ENCODE measurements around the gene PAPPA2.

Gene PAPPA2

DNA sequence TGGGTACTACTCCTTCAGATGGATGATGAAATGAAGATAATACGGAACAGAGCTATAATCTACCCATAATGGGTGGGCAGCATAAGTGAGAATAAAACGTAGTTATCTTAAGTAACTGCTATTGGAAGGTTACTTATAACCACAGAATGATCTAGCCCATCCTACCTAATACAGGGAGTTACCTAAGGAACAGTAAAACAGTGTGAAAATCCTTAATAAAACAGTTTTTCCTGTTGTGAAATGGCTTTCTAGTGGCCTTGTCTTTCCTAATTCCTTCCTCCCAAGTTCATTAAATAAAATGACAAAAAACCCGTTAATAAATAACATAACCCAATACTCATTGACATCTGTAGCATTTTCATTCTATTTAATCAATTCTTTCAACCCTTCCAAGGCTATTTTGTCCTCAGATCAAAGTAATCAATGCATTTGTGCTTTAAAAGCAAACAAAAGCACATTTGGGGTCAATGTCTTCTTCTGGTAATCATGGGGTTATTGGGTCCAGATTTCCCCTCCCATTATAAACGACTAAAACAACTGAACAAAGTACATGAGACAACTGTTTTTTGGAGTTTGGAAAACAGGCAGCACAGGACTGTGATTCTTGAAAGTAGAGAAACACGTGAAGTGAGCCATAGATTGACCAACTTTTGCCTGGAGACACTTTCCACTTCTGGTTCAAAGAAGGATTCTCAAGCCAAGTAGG, 42.0 kb downstream of the PAPPA2 start:
- no peak for DNase-seq

DNA sequence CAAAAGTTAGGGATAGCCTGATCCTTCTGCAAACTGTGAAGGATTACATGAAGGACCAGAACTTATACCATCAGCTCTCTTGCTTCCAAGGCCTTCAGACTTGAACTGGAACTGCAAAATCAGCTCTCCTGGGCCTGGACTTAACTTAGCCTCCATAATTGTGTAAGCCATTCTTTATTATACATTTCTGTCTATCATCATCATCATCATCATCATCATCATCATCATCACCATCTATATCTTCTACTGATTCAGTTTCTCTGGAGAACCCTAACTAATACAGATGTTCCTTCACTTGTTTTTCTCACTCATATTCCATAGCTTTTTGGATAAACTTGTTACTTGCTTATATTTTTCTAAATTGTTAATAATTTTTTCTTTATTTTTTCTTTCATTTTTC, 50.0 kb downstream of the PAPPA2 start:
- DNase-seq = no peak

DNA sequence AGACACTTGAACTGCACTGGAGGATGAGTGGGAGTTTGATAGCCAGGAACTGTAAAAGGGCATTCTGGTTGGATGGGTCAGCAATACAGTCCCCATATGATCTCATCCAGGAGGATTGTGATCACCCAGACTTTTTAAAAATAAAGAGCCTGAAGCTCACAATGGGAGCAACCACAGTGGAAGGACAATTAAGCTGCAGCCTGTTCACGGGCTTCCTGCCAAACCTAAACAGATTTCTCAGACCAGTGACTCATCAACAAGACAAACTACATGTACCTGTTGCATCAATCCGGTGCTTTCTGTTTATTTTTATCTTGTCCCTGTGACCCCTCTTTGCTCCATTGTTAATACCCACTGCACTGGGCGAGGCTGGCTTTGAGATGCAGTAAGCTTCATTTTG, 52.3 kb downstream of the PAPPA2 start:
- DNase-seq = no peak

DNA sequence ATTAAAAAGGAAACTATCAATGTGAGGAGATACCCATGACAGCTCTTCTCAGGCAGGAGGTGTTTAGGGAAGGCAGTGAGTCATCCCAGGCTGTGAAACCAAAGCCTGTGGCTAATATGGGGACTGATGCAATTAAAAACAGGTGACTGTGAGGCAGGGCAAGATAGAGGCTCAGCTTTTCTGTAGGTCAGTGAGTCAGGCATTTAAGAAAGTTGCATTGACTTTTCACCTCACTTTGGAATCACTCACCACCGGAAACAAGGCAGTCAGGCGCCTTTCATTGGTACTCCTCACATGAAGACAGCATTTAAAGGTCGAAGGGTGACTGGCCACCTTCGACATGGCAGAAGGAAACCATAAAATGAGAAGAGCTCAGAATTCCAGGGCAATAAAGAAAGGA, 54.5 kb downstream of the PAPPA2 start:
- no peak for DNase-seq

DNA sequence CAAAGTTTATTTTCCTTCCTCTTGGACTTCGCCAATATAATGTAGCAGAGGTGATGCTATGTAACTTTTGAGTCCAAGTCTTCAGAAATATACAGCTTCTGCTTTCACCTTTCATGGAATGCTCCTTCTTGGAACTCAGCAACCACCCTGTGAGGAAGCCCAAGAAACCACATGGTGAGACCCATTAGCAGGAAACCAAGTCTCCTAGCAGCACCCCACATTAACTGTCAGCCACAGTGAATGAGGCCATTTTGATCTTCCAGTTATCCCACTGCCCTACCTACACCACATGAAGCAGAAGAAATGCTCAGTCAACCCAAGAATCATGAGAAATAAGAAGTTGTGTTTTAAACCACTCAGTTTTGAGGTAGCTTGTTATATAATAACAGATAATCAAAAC, 58.2 kb downstream of the PAPPA2 start:
- DNase-seq = no peak

DNA sequence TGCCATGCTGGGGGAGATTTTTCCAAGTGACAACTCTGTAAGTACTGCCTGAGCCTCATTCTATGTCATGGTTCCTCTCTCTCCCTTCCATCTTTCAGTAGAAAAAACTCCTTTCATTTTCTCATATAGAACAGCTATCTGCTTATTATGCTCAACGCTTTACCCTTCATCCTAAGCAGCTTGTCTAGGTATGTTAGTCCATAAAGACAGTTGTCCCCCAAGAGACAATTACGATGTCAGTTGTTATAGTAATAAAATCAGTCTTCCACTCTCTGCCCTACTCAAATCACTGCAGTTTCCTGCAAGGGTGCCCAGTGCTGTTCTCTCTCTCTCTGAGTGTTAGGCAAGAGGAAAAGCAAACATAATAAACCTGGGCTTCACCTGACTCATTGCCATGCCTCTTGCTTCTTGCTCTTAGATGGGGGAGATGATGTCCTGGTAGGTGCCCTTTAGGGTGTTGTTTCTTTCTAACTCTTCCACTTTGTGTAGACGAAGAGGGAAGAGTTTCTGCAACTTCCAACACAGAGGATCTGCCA, 59.4 kb downstream of the PAPPA2 start:
- no peak for DNase-seq

DNA sequence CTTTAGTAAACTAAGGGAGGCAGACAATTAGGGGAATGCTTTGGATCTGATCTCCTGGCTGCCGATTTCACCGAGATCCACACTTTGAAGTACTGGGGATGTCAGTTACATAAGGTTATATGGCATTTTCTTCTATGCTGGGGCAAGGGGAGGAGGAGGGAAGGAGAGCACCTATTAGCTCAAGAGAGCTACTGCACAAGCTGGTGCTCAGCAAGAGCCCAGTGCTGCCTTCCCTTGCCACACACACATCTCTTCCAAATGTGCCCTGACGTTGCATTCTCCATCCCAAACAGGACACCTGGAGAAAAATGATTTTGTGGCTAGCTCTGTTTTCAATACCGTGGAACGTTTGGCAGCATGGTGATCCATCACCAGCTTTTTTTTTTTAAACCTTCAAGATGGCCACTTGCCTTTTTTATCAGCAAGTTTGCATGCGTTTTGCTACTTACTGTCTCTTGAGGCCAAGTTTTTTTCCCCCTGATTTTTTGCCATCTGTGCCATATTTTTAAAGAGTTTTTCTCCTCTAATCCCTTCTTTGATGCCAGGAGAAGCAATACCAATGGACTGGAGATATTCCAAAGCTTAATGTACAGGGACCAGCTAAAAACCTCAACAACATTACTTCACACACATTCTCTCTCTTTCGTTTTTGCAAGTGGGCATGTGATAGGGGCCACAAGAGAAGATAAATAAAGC, 66.6 kb downstream of the PAPPA2 start:
- no peak for DNase-seq

DNA sequence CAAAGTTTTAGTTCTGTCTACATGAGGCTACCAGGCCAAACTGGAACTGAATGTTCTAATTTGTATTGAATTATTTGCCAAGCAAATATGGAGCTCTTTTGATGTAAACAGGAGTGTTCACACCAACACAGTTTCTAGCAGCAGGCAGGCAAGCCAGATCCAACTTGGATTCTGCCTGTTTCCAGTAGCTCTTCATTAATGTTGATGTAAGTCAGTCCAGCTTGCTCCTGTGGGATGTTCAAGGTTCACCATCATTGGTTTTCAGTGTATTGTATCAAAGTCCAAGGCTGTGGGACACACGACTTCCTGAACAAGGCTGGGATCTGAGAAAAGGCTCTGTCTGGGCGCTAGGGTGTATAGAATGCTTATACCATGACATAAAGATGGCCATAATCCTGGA, 68.1 kb downstream of the PAPPA2 start:
- no peak for DNase-seq

DNA sequence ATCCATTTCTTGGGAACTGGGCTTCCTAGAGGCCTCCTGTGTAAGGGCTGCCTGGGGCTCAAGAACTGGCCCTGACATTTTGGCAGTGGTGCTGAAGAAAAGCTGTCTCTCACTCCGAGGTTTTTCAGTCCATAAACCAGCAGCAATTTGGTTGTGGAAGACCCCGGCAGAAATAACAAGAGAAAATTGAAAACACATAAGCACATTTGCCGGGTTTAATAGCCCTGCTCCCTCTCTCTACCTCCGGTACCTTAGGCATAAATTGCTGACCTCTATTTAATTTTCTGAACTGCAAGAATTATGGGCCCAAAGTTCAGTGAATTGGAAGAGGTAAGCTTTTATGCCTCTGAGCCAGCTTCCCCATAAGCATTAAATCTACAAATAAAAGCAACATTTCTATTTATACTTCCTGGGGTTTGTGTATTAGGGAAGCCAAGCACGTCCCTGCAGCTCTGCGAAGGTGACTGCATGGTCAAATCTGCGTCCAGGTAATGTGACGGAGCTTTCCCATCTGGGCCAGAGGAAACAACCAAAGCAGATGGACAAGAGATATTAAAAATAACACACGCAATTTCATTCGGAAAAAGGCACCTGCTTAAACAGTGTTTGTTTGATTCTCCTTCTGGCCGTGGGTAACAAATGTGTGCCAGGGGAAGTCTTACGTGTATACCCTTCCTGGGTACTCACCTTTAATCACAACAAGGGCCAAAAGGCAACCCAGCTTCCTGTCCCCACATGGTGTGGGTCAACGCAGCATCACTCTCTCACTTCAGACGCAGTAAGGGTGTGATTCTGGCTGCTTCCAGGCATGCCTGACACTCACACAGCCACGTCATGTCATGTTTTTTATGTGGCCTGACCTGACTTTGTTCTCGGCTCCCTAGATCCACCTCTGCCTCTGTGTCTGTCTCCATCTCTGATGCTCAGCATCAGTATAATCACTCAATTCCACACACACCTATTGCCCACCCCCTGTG, 69.2 kb downstream of the PAPPA2 start:
- DNase-seq = no peak

DNA sequence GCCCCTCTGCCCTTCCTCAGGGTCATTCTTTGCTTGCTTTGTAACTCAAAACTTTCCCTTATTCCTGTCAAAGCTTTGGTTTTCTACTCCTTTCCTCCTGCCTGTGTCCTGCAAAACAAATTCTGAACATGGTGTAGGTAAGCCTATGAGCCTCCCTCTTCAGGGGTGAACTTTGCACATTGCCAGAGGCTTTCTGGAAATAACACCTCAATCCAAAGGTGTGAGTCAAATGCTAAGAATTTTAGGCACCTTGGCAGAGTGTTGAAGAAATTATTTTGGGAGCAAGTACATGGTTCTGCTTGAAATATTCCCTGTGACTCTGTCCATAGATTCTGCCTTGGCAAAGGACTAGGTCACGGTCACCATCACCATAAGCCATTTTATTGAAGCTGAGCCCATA, 70.0 kb downstream of the PAPPA2 start:
- DNase-seq = no peak

DNA sequence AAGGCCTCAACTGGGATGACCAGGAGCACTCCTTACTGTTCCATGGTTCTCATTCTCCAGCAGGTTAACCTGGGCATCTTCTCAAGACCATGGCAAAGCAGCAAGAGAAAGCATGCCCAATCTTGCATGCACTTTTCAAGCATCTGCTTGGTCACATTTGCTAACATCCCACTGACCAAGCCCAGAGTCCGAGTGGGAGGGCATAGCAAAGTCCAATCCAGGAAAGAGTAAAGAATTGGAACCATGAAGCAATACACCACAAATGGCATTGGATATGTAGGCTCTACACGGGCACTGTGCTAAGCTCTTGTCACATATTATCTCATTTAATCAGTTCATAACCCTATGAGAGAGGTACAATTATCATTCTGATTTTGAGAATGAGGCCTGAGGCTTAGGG, 73.6 kb downstream of the PAPPA2 start:
- no peak for DNase-seq

DNA sequence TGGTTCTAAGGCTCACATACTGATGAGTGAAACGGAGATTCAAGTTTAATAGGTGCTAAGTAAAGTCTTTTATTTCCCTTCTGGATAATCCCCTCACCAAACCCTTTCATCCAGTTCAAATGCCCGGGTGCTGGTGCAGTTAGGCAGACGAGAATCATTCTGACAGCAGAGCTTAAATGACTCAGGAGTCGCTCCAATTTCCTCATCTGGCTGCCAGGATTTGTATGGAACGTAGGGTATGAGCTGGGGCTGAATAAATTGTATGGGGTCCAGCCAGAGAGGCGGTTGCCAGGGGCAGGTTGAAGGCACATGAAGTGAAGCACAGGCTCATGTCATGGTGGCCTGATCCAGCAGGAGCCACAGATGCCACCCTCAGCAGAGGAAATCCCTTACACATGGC, 76.0 kb downstream of the PAPPA2 start:
- no peak for DNase-seq

DNA sequence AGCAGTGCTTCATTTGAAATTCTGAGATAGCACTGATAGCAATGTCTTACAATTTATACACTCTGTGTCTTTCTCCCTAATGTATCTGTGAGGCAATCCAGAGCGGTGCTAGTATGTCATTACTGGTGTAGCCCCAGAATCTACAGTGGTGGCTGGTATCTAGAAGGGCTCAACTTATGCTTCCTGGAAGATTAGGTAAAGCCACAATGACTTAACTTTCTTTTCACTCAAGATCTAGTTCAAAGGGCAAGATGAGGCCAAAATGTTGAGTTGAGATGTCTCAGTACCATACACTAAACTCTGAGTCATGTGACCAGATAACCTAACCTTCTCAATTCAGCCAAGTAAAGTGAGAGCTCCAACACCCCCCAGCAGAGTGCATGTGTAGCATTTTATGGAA, 77.5 kb downstream of the PAPPA2 start:
- DNase-seq = no peak

DNA sequence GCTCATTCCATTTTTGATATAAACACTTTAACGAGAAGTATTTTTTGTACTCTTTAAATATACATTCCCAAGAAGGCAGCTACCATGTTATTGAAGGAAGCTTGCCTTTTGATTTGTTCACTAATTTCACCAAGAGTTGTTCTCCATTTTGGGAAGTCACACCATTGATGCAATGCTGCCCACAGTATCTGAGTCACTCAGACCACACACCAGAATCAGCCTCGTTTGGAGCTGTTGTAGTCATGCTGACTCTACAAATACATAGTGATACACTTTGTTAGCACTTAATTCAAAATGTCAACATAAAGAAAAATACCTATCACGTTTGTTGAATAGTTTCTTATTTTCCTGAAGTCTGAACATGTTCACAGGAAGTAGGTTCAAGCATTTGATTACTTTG, 78.7 kb downstream of the PAPPA2 start:
- no peak for DNase-seq

DNA sequence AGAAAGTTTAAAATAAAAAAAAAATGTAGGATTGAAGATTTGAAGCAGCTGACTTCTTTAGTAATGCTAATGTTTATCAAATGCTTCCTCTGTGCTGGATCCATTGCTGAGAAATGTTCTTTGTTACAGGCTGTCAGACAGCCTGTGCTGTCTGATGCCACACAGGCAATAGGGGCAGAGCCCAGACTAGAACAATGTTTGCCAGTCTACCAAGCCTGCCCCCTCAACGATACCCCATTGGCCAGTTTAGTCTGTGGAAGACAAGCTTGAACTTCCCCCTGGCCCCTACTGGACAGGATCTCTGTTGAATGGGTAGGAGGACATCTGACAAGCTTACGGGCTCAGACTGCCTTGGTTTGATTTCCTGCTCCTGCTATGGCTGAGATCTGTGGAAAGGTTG, 79.4 kb downstream of the PAPPA2 start:
- DNase-seq = no peak

DNA sequence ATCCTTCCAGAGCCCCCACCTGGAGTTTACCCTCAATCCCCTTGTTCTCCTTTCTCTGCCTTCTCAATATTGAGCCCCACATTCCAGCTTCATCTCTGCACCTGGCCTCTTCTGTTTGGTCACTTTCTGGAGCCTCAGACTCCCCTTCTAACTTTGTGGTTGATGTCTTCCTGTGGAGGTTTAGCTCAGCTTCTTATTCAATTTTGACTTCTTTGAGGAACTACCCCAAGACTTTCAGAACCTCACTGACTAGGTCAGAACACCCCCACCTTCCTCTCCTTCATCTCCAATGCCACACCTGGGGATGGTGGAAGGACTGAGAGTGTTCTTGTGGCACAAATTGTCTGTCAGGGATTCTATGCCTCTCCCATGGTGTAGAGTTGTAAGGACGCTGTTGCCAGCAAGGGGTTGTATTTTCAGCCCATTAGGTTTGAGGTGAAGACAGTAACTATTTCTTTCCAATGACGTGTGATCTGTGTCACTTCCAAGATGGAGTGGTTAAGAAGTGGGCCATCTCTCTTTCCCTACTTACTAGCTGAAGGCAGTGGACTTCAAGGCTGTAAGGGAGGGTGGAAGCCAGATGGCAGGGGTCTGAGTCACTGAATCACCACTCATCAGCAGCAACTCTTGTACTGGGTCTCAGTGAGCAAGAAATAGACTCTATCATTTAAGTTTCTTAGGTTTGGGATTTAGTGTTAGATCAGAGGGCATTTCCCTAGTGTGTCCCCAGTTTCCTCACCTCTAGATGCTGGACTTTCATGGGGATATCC, 80.6 kb downstream of the PAPPA2 start:
- no peak for DNase-seq

DNA sequence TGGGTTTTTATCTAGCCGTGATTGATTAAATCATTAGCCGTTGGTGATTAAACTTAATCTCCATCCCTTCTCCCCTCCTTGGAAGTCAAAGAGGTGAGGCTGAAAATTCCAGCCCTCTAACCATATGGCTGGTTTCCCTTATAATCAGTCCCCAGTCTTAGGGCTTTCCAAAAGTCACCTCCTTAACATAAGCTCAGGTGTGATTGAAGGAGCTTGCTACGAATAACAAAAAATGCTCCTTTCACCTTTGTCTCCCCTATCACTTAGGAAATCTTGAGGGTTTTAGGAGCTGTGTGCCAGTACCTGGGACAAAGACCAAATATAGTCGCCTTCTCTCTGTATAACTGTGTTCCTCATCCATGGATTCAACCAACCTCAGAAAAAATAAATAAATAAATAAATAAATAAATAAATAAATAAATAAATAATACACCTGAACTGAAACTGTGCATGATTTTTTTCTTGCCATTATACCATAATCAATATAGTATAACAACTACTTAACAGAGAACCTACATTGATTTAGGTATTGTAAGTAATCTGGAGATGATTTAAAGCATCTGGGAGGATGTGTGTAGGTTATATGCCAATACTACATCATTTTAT, 82.2 kb downstream of the PAPPA2 start:
- no peak for DNase-seq

DNA sequence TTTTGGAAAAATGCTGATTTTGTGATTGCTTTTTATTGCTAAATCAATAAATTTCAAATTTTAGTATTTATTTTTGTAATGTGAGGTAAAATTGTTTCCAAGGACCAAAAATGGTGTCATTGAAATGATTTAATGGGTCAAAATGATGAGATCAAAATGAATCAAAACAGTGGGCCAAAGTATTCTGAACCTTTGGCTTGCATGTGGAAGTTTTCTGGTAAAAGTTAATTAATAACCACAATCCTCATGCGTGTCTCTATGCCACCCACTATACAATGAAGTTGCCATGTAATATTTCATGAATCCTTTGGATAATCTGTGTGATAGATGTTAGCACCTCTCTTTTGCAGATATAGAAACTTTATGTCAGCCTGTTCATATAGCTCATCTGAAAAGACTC, 83.8 kb downstream of the PAPPA2 start:
- DNase-seq = no peak

DNA sequence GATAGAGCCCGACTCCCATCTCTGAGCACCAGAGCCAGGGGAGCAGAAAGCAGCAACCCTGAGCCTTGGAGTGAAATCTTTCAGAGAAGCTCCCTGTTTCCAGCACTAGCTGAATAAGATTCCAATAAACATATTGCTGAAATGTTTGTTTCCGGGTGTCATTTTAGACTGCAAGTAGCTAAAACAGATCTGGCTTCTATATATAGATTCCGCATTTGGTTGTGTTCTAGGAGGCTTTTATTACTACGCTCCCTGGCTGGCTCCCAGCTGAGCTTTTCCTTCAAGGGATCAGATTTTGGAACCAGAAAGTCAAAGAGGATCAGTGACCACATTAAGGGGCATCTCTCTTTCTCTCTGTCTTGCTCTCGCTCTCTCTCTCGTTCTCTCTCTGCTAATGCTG, 88.2 kb downstream of the PAPPA2 start:
- no peak for DNase-seq

DNA sequence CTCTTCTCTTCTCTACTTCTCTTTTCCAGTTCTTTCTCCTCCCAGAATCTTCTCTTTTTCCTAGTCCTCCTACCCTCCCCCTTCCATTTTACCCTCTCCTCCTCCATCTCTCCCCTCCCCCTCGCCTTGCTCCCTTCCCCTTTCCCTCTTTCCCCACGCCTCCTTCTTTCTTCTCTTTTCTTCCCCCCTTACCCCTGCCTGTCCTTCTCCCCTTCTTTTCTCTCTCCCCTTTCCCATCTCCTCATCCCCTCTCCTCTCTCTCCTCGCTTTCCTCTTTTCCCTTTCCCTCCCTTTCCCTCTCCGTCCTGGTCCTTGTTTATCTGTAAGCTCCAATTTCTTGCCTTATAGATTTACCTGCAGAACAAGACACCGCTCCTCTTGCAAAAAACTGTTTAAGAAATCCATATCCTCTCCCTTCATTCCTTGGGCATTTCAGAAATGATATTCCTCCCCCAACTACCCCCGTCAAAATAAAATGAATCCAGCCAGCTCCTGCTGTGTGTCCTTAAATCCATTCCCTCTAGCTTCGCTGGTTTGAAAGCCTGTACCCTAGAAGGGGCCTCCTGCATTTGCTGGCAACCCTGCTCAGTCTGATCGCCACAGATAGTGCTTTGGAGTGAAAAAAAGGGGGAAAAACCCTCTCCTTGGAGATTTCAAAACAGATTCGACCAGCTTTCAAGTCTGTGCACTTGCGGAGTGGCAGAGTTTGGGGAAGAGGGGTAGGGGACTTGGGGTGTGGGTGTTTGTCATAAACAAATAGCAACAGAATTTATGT, 89.4 kb downstream of the PAPPA2 start:
- DNase-seq = no peak

DNA sequence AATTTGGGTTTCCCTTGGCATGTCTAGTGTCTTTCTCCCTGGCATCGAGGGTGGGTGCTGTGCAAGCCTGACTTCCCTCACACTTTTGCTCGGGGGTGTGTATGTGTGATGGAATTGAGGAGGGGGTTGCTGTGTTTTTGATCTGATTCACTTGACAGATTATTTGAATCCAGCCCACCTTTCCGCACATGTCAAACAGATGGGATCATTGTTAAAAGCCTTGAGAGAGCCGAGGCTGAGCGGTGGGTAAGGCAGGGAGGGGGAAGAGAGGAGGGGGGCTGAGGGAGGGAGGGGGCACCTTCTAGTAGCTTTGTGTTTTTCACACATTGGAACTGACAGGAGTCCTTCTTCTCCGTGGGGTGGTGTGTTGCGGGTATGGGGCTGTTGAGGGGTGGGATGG, 90.0 kb downstream of the PAPPA2 start:
- DNase-seq = no peak

Data from stimulated activated CD4-positive, alpha-beta T cell treated with anti-CD3 and anti-CD28 coated beads, Interleukin-4, amount 100 ng/mL, for 1 hour (primary cell).